HG02678 (cell line): Measurements from ENCODE around the gene ADAMTS4.
A peak's percentile ranks its signal among the peaks of the same experiment; 100 is the strongest.

Source experiments
- ATAC-seq: cut with Tn5 transposase; IDR thresholded peaks from one replicate; pipeline ENCODE4 v1.9.1; 2021; ENCODE audit warnings: mild to moderate bottlenecking, moderate library complexity; ENCODE audit not compliant: unreplicated experiment

The ADAMTS4 gene

DNA sequence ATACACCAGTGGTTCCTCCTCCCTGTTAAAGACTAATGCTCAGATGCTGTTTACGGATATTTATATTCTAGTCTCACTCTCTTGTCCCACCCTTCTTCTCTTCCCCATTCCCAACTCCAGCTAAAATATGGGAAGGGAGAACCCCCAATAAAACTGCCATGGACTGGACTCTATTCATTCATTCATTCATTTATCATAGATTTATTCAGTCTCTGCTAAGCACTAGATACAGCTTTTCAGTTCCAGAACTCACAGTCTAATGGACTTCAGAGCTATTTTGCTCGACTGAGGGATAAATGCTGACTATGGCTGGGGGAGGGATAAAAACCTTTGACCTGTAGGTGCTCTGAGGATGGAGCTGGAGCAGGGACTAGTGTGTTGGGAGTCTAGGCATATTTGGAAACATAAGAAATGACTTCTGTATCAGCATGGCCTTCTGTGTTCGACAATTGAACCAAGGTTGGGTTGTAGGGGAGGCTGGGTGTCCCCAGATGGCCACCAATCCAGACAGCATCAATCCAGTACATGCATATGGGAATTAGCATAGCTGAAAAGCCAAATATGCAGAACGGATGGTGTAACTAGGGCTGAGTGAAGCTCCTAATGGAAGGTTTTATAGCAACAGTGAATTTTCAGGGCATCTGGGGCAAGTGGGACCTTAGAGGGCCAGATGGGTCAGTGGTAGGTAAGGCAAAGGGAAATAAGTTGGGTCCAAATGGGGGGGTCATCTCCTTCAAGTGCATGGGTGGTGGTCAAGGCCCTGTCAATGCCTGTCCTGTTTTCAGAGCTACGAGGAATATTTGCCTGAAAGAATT lies 20.4 kb upstream of the ADAMTS4 start:
- ATAC-seq = no peak

- no peak for ATAC-seq
Measured at GRCh38 chr1:161218301-161219077, 19.6 kb upstream of the ADAMTS4 start.

DNA sequence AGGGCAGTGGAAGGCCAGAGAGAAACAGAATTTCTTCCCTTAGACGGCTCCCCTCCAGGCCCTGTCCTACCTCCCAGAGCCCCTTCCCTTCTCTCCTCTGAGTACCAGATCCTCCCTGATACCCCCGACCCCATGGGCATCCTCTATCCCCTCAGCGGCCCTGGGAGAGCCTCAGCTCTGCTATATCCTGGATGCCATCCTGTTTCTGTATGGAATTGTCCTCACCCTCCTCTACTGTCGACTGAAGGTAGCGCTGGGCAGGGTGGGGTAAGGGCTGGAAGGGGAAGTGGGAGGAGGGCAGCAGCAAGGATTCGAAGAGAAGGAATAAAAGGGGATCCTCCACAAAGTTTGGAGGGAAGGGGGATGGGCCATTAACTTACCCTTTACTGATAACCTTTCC lies 19.0 kb upstream of the ADAMTS4 start:
- no peak for ATAC-seq

DNA sequence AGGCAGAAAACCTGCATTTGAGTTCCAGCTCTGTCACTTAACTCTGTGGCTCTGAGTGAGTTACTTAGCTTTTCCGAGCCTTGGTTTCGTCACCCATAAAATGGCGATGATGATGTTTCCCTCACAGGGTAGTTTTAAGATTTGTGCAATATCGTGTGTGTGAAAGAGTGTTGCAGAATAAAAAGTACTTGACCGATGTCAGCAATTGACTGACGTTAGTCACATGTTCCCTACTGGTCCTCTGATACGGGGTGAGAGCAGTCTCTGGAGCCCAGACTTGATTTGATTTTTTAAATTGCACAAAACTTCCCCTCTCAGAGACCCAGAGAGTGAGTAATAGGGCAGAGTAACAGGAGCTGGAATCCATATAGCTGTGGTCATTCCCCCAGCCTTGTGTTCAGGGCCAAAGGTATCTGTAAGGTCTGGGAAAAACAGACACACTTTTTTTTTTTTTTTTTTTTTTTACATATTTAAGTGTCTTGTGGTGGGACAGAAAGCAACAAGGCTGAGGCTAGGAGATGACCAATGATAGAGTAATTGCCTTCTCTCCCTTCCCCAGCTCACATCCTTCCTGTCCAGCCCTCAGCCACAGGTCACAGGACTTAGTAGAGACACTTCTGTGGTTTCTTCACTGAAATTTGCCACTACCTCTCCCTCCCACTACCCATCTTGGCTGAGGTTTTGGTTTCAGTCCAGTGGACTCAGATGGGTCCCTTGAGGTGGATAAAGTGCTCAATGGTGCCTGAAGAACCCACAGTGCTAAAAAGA lies 18.3 kb upstream of the ADAMTS4 start:
- peak; percentile 92 for ATAC-seq

DNA sequence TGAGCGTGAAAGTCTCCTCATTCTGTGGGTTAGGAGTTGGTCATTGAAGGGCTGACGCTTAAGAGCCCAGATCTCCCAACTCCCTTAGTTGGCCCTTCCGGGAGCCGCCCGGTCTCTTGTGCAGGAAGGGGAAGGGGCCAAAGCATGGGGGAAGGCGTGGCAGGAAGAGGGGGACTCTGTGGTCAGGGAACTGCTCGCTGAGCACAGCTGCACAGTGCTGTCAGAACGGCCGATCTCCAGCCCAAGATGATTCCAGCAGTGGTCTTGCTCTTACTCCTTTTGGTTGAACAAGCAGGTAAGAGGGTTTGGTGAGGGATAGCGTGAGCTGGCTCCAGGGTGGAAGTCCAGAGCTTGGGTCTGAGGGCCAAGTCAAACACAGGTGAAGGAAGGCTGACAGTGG lies 16.2 kb upstream of the ADAMTS4 start, which contains the start of gene FCER1G:
TSS of gene FCER1G (plus strand) at position 220 of the 400 bp plus-strand sequence. CDS start at position 247, 27 bp downstream.
- no peak for ATAC-seq

DNA sequence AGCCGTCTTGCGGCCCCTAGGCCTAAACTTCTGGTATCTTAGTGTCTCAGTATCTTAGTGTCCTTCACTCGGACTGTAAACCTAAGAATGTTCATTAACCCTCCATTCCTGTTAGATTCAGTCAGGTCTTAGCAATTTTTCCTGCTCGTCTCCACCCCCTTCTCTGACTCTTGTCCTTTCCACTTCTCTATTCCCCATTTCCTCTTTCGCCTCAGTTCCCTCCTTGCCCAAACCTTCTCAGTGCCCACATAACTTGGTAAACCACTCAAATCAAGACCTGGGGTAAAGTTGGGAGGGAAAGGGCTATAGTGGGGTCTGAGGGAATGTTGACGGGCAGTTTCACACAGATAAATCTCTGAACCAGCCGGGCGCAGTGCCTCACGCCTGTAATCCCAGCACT lies 15.5 kb upstream of the ADAMTS4 start:
- ATAC-seq = no peak

GRCh38 chr1:161209790-161210409 lies 11.0 kb upstream of the ADAMTS4 start:
- peak; percentile 66 for ATAC-seq

- ATAC-seq = no peak
Measured at GRCh38 chr1:161207173-161207572, 8.3 kb upstream of the ADAMTS4 start.

GRCh38 chr1:161206411-161207140 lies 7.7 kb upstream of the ADAMTS4 start:
- ATAC-seq = no peak

DNA sequence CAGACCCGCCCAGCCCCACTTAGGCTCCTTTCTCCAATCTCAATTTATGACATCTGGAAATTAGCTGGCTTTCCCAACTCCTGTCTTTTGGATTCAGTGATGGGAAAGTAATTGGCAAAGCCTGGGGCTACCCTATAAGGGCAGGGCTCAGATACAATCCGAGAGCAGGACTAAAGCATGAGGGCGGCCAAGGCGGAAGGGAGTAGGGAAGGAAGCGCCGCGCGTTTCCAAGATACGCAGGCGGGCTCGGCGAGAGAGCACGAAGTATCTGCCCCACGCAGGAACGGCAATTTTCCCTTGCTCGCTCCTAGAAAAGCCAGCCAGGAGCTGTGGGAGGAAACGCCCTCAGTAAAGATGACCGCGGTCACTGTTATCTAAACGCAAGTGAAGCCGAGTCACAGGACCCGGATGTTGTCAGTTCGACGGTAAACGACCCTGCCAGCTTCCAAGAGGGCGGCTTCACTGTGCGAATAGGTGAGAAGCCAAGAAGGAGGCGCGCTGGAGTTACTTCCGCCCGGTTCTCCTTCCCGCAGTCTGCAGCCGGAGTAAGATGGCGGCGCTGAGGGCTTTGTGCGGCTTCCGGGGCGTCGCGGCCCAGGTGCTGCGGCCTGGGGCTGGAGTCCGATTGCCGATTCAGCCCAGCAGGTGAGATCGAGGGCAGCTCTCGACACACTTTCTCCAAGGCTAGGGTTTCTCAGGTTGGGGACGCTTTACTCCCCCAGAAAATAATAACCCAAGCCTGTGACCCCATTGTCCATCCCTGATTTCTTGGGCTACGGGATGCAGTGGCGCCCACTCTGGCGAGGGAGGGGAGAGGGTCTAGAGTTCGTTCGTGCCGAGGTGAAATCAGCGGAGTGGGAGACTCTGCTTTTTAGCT lies 3.2 kb upstream of the ADAMTS4 start, which contains the start of gene NDUFS2:
TSS of gene NDUFS2 (plus strand) at position 532 of the 877 bp plus-strand sequence. CDS start at position 551, 19 bp downstream.
- ATAC-seq = peak; percentile 97

DNA sequence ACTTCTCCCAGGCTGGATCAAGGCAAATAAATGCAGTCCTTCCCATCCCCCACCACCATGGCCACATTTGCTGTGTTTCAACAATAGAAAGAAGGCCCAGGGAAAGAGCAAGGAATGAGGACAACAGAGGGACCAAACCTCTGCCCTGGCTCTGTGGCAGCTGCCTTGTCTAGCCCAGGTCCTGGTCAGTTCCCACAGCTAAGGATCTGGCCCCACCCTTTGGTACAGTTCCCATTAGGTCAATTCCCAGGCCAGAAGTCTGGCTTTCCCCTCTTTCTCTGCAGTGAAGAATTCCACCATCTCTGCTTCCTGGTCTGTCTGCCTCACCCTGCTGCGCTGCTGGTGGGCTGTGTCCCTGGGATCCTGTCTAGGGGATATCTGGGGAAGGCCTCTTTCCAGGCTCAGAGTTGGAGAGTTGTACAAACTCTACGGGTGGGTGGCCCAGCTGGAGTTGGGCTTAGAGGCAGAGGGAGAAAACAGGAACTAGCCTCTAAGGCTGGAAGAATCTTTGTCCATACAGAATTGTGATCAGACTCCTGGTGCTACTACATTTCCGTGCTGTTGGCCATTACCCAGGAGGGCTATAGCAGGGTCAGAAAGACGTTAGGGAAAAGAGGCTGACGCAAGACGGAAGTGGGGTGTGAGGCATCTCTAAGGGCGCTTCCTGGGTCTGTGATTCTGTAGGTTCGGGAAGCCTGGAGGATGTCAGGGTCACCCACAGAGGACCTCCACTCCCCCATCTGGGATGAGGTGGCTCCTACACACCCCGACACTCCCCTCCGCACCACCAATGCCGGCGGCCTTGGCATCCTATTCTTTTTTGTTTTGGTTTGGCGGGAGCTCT lies 2.4 kb upstream of the ADAMTS4 start:
- no peak for ATAC-seq

GRCh38 chr1:161200421-161200991 lies 1.7 kb upstream of the ADAMTS4 start:
- ATAC-seq = no peak

DNA sequence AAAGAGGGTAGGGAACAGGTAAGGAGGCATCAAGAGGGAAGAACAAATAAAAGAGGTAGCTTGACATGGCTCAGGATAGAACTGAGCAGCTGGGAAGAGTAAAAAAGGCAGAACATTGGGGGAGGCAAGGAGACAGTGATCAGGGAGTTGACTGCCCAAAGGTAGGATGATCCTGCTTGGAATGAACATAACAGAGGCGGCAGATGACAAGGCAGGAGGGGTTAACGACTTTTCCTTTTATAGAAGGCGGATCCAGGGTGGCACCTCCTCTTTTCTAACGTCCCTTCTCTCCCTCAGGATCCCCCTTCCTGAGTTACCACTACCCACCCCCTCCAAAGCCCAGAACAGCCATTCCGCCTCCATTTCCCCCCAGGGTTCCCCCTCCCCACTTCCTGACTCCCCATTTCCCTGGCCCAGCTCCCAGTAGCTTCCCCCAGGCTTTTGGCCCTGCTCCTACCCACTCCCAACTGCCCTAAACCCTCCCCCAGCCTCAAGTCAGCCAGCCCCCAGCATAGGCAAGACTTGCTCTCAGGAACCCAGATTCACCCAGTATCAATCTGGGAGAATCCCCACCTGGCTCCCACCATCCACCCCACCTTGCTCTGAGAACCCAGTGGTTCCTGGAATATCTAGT lies 769 bp upstream of the ADAMTS4 start:
- no peak for ATAC-seq

DNA sequence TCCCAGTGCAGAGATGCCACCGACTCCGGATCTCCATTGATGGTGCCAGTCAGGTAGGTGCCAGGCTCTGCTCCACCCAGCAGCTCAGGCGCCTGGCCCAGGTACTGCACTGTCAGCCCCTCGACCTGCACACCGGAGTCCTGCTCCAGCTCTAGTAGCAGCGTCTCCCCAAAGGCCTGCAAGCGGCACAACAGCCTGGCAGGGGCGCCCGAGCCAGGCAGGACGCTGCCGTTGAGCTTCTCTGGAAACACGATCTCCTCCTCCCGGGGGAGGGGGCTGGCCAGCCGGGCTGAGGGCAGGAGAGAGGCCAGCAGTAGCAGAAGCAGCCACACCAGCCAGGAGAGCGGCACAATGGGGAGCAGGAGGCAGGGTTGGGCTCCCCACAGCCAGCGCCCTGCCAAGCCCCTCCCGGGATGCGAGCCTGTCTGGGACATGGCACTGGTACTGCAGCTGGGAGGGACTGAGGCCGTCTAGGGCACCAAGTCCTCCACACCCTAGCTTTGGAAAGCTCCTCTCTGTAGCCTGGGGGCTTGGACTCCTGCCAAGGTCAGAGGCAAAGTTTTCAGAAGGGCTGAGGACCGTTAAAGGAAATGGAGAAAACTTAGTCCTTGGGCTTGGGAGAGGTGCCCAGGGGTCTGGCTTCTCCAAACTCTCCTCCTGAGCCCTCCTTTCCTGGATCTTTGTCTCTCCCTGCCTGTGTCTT lies 509 bp downstream of the ADAMTS4 start:
- no peak for ATAC-seq

- ATAC-seq = no peak
Measured at GRCh38 chr1:161197560-161198193, 1.2 kb downstream of the ADAMTS4 start.
